Endothelial cell of umbilical vein (primary cell): ENCODE results near the gene RPL11.

Experiments
- FOS ChIP-seq: IDR thresholded peaks from 2 replicates; pipeline ENCODE4 v1.6.1; 2011; ENCODE audit warnings: mild to moderate bottlenecking, low read length, moderate library complexity, borderline replicate concordance; ENCODE audit not compliant: insufficient read depth
- TF ChIP-seq, protein P1 (sequence below), 2 donors: IDR thresholded peaks; 1 replicate in 1 of 2; 2 replicates in 1 of 2; pipeline ENCODE4 v1.5.1; 2011; ENCODE audit warnings: low read length in 2 of 2, mild to moderate bottlenecking in 2 of 2, moderate library complexity in 2 of 2, control low read depth in 1 of 2, inconsistent platforms in 1 of 2, low read depth in 1 of 2; ENCODE audit not compliant: insufficient read depth in 1 of 2; ENCODE audit errors: extremely low read depth in 1 of 2
- TF ChIP-seq, protein P2 (sequence below): IDR thresholded peaks from 2 replicates; pipeline ENCODE4 v1.6.1; 2011; ENCODE audit not compliant: insufficient read depth, insufficient read length

DNA sequence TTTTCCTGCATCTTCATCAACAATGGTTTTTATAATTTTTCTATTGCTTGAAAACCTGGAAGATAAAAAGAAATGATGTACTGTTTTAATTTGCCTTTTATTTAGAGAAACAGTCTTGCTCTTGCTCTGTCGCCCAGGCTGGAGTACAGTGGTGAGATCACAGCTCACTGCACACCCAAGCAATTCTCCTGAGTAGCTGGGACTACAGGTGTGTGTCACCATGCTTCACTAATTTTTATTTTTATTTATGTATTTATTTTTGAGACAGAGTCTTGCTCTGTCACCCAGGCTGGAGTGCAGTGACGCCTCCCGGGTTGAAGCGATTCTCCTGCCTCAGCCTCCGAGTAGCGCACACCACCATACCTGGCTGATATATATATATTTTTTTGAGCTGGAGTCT lies 43.0 kb upstream of the RPL11 start:
- TF ChIP-seq, protein P1, sequence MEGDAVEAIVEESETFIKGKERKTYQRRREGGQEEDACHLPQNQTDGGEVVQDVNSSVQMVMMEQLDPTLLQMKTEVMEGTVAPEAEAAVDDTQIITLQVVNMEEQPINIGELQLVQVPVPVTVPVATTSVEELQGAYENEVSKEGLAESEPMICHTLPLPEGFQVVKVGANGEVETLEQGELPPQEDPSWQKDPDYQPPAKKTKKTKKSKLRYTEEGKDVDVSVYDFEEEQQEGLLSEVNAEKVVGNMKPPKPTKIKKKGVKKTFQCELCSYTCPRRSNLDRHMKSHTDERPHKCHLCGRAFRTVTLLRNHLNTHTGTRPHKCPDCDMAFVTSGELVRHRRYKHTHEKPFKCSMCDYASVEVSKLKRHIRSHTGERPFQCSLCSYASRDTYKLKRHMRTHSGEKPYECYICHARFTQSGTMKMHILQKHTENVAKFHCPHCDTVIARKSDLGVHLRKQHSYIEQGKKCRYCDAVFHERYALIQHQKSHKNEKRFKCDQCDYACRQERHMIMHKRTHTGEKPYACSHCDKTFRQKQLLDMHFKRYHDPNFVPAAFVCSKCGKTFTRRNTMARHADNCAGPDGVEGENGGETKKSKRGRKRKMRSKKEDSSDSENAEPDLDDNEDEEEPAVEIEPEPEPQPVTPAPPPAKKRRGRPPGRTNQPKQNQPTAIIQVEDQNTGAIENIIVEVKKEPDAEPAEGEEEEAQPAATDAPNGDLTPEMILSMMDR (IDR thresholded peaks at IDR 0.05; ENCODE audit: extremely low read depth in 1 of 2, insufficient read depth in 1 of 2, low read depth in 1 of 2, low read length in 2 of 2): no peak
- TF ChIP-seq, protein P2, sequence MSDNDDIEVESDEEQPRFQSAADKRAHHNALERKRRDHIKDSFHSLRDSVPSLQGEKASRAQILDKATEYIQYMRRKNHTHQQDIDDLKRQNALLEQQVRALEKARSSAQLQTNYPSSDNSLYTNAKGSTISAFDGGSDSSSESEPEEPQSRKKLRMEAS: no peak
- no peak for TF ChIP-seq FOS
